Glutamatergic neuron (in vitro differentiated cells): ENCODE data around the gene GFPT2. TPM values are rescaled to one million over a fixed set of nuclear protein-coding genes. Genes with fewer than 3 reads are reported as not detected.

Experiments
- DNase-seq: peaks from one replicate; pipeline ENCODE4 v3.0.0; 2022
- H3K27ac Mint-ChIP-seq: one replicate; pipeline ENCODE4 v1.8.0; 2020; ENCODE audit warnings: mild to moderate bottlenecking, mixed read lengths, inconsistent platforms; ENCODE audit not compliant: unreplicated experiment
- H3K27me3 Mint-ChIP-seq: one replicate; pipeline ENCODE4 v1.8.0; 2020; ENCODE audit warnings: mild to moderate bottlenecking, moderate library complexity, mixed read lengths, inconsistent platforms; ENCODE audit not compliant: unreplicated experiment
- H3K36me3 Mint-ChIP-seq: one replicate; pipeline ENCODE4 v1.8.0; 2020; ENCODE audit warnings: mild to moderate bottlenecking, mixed read lengths, inconsistent platforms; ENCODE audit not compliant: unreplicated experiment
- H3K4me1 Mint-ChIP-seq: one replicate; pipeline ENCODE4 v1.8.0; 2020; ENCODE audit warnings: mild to moderate bottlenecking, low read depth, mixed read lengths, inconsistent platforms; ENCODE audit not compliant: unreplicated experiment
- H3K4me3 Mint-ChIP-seq: one replicate; pipeline ENCODE4 v1.8.0; 2020; ENCODE audit warnings: mild to moderate bottlenecking, mixed read lengths, inconsistent platforms; ENCODE audit not compliant: unreplicated experiment
- H3K9me3 Mint-ChIP-seq: one replicate; pipeline ENCODE4 v1.8.0; 2020; ENCODE audit warnings: mild to moderate bottlenecking, moderate library complexity, mixed read lengths, inconsistent platforms; ENCODE audit not compliant: unreplicated experiment
- total RNA-seq: library from RNA; stranded (reverse); fragmentation: NEBNext Ultra II Directional; extraction: Animal tissue kit (Norgen Biotek cat#: 25700); gene quantifications from one replicate; pipeline ENCODE4 v1.2.1, GENCODE V29; 2021; ENCODE audit not compliant: unreplicated experiment
- TF ChIP-seq, protein P1 (sequence below): fragments of 200-600 bp; sonication (generic); IDR thresholded peaks from one replicate; pipeline ENCODE4 v1.5.0; 2021; ENCODE audit not compliant: partially characterized antibody, unreplicated experiment

The GFPT2 gene
- total RNA-seq, 1 donor from 2014 or later: 11.6 TPM

- DNase-seq: no peak
- H3K27me3 Mint-ChIP-seq: no peaks in the 10 kb centered on the region
- no peak overlapping the region for H3K27ac Mint-ChIP-seq
- H3K9me3 Mint-ChIP-seq: peaks cover 2% of the 10 kb centered on the region
- H3K4me3 Mint-ChIP-seq: no peak overlapping the region
- TF ChIP-seq, protein P1, sequence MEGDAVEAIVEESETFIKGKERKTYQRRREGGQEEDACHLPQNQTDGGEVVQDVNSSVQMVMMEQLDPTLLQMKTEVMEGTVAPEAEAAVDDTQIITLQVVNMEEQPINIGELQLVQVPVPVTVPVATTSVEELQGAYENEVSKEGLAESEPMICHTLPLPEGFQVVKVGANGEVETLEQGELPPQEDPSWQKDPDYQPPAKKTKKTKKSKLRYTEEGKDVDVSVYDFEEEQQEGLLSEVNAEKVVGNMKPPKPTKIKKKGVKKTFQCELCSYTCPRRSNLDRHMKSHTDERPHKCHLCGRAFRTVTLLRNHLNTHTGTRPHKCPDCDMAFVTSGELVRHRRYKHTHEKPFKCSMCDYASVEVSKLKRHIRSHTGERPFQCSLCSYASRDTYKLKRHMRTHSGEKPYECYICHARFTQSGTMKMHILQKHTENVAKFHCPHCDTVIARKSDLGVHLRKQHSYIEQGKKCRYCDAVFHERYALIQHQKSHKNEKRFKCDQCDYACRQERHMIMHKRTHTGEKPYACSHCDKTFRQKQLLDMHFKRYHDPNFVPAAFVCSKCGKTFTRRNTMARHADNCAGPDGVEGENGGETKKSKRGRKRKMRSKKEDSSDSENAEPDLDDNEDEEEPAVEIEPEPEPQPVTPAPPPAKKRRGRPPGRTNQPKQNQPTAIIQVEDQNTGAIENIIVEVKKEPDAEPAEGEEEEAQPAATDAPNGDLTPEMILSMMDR: no peak
- no peaks in the 10 kb centered on the region for H3K4me1 Mint-ChIP-seq
- H3K36me3 Mint-ChIP-seq: peaks cover 8% of the 10 kb centered on the region
Measured at GRCh38 chr5:180399401-180400215, 46.5 kb upstream of the GFPT2 start.

DNA sequence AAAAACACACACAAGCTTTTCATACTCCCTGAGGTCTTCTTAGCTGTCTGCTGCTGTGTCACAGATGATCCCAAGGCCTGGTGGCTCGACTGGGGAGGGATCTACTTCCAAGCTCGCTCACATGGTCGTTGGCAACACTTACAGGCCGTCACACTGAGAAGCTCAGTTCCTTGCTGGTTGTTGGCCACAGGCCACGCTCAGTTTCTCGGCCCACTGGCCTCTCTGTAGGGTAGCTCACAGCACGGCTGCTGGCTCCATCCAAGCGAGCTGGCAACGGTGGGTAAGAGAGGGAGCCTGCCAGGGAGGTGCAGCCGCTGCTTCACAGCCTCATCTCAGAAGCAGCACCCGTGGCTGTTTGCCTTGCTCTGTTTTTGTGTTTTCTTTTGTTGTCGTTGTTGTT is 43.8 kb upstream of the GFPT2 start:
- H3K4me1 Mint-ChIP-seq: no peaks in the 10 kb centered on the region
- TF ChIP-seq, protein P1: no peak
- H3K4me3 Mint-ChIP-seq: no peak overlapping the region
- DNase-seq: no peak
- H3K9me3 Mint-ChIP-seq: peaks cover 2% of the 10 kb centered on the region
- H3K27ac Mint-ChIP-seq: no peak overlapping the region
- H3K27me3 Mint-ChIP-seq: no peaks in the 10 kb centered on the region
- peaks cover 3% of the 10 kb centered on the region for H3K36me3 Mint-ChIP-seq

GRCh38 chr5:180395540-180396274 is 42.6 kb upstream of the GFPT2 start:
- Mint-ChIP-seq H3K27me3 (no peaks in the 10 kb centered on the region), H3K4me1 (no peaks in the 10 kb centered on the region), H3K27ac (no peak overlapping the region), H3K9me3 (no peaks in the 10 kb centered on the region), H3K4me3 (no peak overlapping the region), H3K36me3 (no peaks in the 10 kb centered on the region)
- TF ChIP-seq, protein P1: no peak
- no peak for DNase-seq

DNA sequence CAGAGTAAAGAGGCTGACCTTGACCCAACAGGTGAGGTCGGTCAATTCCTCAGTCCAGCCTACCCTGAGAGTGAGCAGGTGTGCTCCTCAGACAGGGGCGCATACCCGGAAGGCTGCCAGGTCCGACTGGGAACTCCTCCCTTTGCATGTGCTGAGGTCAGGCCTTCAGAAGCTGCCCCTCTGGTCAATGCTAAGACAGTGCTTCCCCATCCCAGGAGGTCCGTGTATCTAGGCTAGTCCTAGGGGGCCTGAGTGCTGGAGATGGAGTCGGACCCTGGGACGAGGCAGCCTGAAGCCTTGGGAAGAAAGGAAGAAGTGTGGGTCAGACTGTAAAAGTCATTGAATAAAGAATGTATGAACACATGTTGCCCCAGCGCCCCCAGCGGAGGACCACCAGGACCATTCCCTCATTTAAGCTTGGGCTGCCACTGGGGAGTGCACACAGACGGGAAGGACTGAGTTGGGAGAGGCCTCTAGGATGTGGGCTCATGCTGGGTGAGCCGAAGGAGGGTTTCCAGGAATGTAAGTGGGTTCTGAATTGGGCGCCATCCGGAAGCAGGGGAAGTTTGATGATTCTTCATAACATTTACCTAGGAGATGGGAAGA is 41.0 kb upstream of the GFPT2 start:
- no peaks in the 10 kb centered on the region for H3K4me1 Mint-ChIP-seq
- H3K4me3 Mint-ChIP-seq: no peak overlapping the region
- DNase-seq: no peak
- H3K27me3 Mint-ChIP-seq: peaks cover 2% of the 10 kb centered on the region
- TF ChIP-seq, protein P1: no peak
- H3K36me3 Mint-ChIP-seq: no peaks in the 10 kb centered on the region
- no peak overlapping the region for H3K27ac Mint-ChIP-seq
- H3K9me3 Mint-ChIP-seq: no peaks in the 10 kb centered on the region
